ENCODE results near the gene ATP11A. TPM values are rescaled to one million over a fixed set of nuclear protein-coding genes. Genes with fewer than 3 reads are reported as not detected.

The ATP11A gene
- total and polyA plus RNA-seq, 8 donors, result 271 to 502 (median 458) TPM

GRCh38 chr13:112648966-112649690, 40.7 kb upstream of the ATP11A start:
- H3K36me3 ChIP-seq, result no peaks in the 10 kb centered on the region
- no peak overlapping the region for H3K27ac ChIP-seq
- no peak for DNase-seq
- no peaks in the 10 kb centered on the region for H3K9me3 ChIP-seq
- no peak for TF ChIP-seq CTCF (IDR thresholded peaks at IDR 0.05)
- intact Hi-C loops (cut with DNase I), result loop anchor here in 1 of 2 donors (10.0 kb wide), 1 partner anchor 226 kb away; no protein-coding TSS in a partner anchor
- ATAC-seq, result no peak
- no peak overlapping the region for H3K4me3 ChIP-seq
- peaks cover 0 to 11% of the 10 kb centered on the region in 2 donors for H3K4me1 ChIP-seq
- no peaks in the 10 kb centered on the region for H3K27me3 ChIP-seq

- H3K4me1 ChIP-seq, result peaks cover 0 to 11% of the 10 kb centered on the region in 2 donors
- H3K36me3 ChIP-seq, result no peaks in the 10 kb centered on the region
- no peaks in the 10 kb centered on the region for H3K9me3 ChIP-seq
- H3K27me3 ChIP-seq, result no peaks in the 10 kb centered on the region
- DNase-seq (no peak), ATAC-seq (no peak)
- intact Hi-C loops (cut with DNase I), result no loop called here
- H3K4me3 ChIP-seq, result no peak overlapping the region
- H3K27ac ChIP-seq, result no peak overlapping the region
- TF ChIP-seq CTCF (IDR thresholded peaks at IDR 0.05), result no peak
These were observed 38.5 kb upstream of the ATP11A start for GRCh38 chr13:112651311-112651710.

- no peaks in the 10 kb centered on the region for H3K27me3 ChIP-seq
- TF ChIP-seq CTCF (IDR thresholded peaks at IDR 0.05), result no peak
- intact Hi-C loops (cut with DNase I), result no loop called here
- H3K4me3 ChIP-seq, result no peak overlapping the region
- H3K9me3 ChIP-seq, result no peaks in the 10 kb centered on the region
- H3K4me1 ChIP-seq, result peaks cover 0 to 11% of the 10 kb centered on the region in 2 donors
- DNase-seq (no peak), ATAC-seq (no peak)
- H3K27ac ChIP-seq, result peak overlapping the region in 1 of 2 donors; percentile 41
- H3K36me3 ChIP-seq, result no peaks in the 10 kb centered on the region
These were observed 37.9 kb upstream of the ATP11A start for GRCh38 chr13:112651750-112652511.

GRCh38 chr13:112652512-112653070, 37.2 kb upstream of the ATP11A start:
- ATAC-seq (no peak), DNase-seq (no peak)
- Histone ChIP-seq H3K27ac (peak overlapping the region in 1 of 2 donors; percentile 41), H3K4me1 (peaks cover 0 to 11% of the 10 kb centered on the region in 2 donors), H3K27me3 (no peaks in the 10 kb centered on the region), H3K36me3 (no peaks in the 10 kb centered on the region), H3K9me3 (no peaks in the 10 kb centered on the region), H3K4me3 (no peak overlapping the region)
- intact Hi-C loops (cut with DNase I), result no loop called here
- no peak for TF ChIP-seq CTCF (IDR thresholded peaks at IDR 0.05)

GRCh38 chr13:112653071-112653470, 36.8 kb upstream of the ATP11A start:
- Histone ChIP-seq H3K4me3 (no peak overlapping the region), H3K4me1 (peaks cover 0 to 11% of the 10 kb centered on the region in 2 donors), H3K9me3 (no peaks in the 10 kb centered on the region), H3K27me3 (no peaks in the 10 kb centered on the region), H3K27ac (no peak overlapping the region), H3K36me3 (no peaks in the 10 kb centered on the region)
- ATAC-seq (no peak), DNase-seq (no peak)
- intact Hi-C loops (cut with DNase I), result no loop called here
- TF ChIP-seq CTCF (IDR thresholded peaks at IDR 0.05), result no peak

All from left lung (tissue), 10 donors.